Measurements from ENCODE around the gene PHOX2B.

The PHOX2B gene

GRCh38 chr4:41752081-41752836 is 3.7 kb upstream of the PHOX2B start:
- peaks cover 3% of the 10 kb centered on the region for H3K4me1 Mint-ChIP-seq (ENCODE audit: low read depth)
- H3K27me3 Mint-ChIP-seq: peaks cover 81% of the 10 kb centered on the region
- H3K9me3 Mint-ChIP-seq: no peaks in the 10 kb centered on the region
- H3K4me3 Mint-ChIP-seq: no peak overlapping the region
- H3K27ac Mint-ChIP-seq: no peak overlapping the region
- no peaks in the 10 kb centered on the region for H3K36me3 Mint-ChIP-seq (ENCODE audit: low read depth)

- peaks cover 3% of the 10 kb centered on the region for H3K4me1 Mint-ChIP-seq (ENCODE audit: low read depth)
- H3K4me3 Mint-ChIP-seq: no peak overlapping the region
- H3K36me3 Mint-ChIP-seq (ENCODE audit: low read depth): no peaks in the 10 kb centered on the region
- no peak overlapping the region for H3K27ac Mint-ChIP-seq
- H3K27me3 Mint-ChIP-seq: peaks cover 88% of the 10 kb centered on the region
- no peaks in the 10 kb centered on the region for H3K9me3 Mint-ChIP-seq
These were observed 3.0 kb upstream of the PHOX2B start for GRCh38 chr4:41751449-41752061.

GRCh38 chr4:41750626-41751448 is 2.3 kb upstream of the PHOX2B start:
- H3K4me1 Mint-ChIP-seq (ENCODE audit: low read depth): peaks cover 3% of the 10 kb centered on the region
- no peak overlapping the region for H3K4me3 Mint-ChIP-seq
- no peak overlapping the region for H3K27ac Mint-ChIP-seq
- H3K9me3 Mint-ChIP-seq: no peaks in the 10 kb centered on the region
- peaks cover 93% of the 10 kb centered on the region for H3K27me3 Mint-ChIP-seq
- H3K36me3 Mint-ChIP-seq (ENCODE audit: low read depth): peaks cover 4% of the 10 kb centered on the region

- H3K27ac Mint-ChIP-seq: no peak overlapping the region
- H3K27me3 Mint-ChIP-seq: peaks cover 89% of the 10 kb centered on the region
- no peak overlapping the region for H3K4me3 Mint-ChIP-seq
- peaks cover 4% of the 10 kb centered on the region for H3K36me3 Mint-ChIP-seq (ENCODE audit: low read depth)
- H3K9me3 Mint-ChIP-seq: no peaks in the 10 kb centered on the region
- H3K4me1 Mint-ChIP-seq (ENCODE audit: low read depth): peaks cover 3% of the 10 kb centered on the region
These were observed 1.6 kb upstream of the PHOX2B start for GRCh38 chr4:41750121-41750625.

- Mint-ChIP-seq H3K27me3 (peaks cover 90% of the 10 kb centered on the region), H3K9me3 (no peaks in the 10 kb centered on the region), H3K36me3 (ENCODE audit: low read depth) (peaks cover 6% of the 10 kb centered on the region), H3K4me1 (ENCODE audit: low read depth) (peaks cover 4% of the 10 kb centered on the region), H3K4me3 (no peak overlapping the region), H3K27ac (no peak overlapping the region)
These were observed 1.1 kb upstream of the PHOX2B start for GRCh38 chr4:41749631-41750039.

- H3K4me1 Mint-ChIP-seq (ENCODE audit: low read depth): peaks cover 9% of the 10 kb centered on the region
- no peaks in the 10 kb centered on the region for H3K9me3 Mint-ChIP-seq
- H3K27me3 Mint-ChIP-seq: peaks cover 85% of the 10 kb centered on the region
- peaks cover 12% of the 10 kb centered on the region for H3K36me3 Mint-ChIP-seq (ENCODE audit: low read depth)
- H3K4me3 Mint-ChIP-seq: no peak overlapping the region
- H3K27ac Mint-ChIP-seq: no peak overlapping the region
These were observed 403 bp downstream of the PHOX2B start for GRCh38 chr4:41748074-41748570.

- no peak overlapping the region for H3K27ac Mint-ChIP-seq
- H3K9me3 Mint-ChIP-seq: no peaks in the 10 kb centered on the region
- peaks cover 12% of the 10 kb centered on the region for H3K36me3 Mint-ChIP-seq (ENCODE audit: low read depth)
- H3K4me1 Mint-ChIP-seq (ENCODE audit: low read depth): peaks cover 9% of the 10 kb centered on the region
- peaks cover 84% of the 10 kb centered on the region for H3K27me3 Mint-ChIP-seq
- no peak overlapping the region for H3K4me3 Mint-ChIP-seq
These were observed 1.1 kb downstream of the PHOX2B start for GRCh38 chr4:41747230-41748055.

GRCh38 chr4:41746440-41747229 is 1.9 kb downstream of the PHOX2B start:
- Mint-ChIP-seq H3K4me3 (no peak overlapping the region), H3K9me3 (peaks cover 3% of the 10 kb centered on the region), H3K4me1 (ENCODE audit: low read depth) (peaks cover 9% of the 10 kb centered on the region), H3K36me3 (ENCODE audit: low read depth) (peaks cover 12% of the 10 kb centered on the region), H3K27me3 (peaks cover 82% of the 10 kb centered on the region), H3K27ac (no peak overlapping the region)

- H3K36me3 Mint-ChIP-seq (ENCODE audit: low read depth): peaks cover 12% of the 10 kb centered on the region
- peaks cover 9% of the 10 kb centered on the region for H3K4me1 Mint-ChIP-seq (ENCODE audit: low read depth)
- H3K27me3 Mint-ChIP-seq: peaks cover 83% of the 10 kb centered on the region
These were observed 2.5 kb downstream of the PHOX2B start for GRCh38 chr4:41746025-41746439.

GRCh38 chr4:41745292-41746024 is 3.1 kb downstream of the PHOX2B start:
- Mint-ChIP-seq H3K36me3 (ENCODE audit: low read depth) (peaks cover 12% of the 10 kb centered on the region), H3K9me3 (peaks cover 3% of the 10 kb centered on the region), H3K4me1 (ENCODE audit: low read depth) (peaks cover 9% of the 10 kb centered on the region), H3K4me3 (no peak overlapping the region), H3K27ac (no peak overlapping the region), H3K27me3 (peaks cover 82% of the 10 kb centered on the region)

More at GRCh38 chr4:41746025-41746439, 2.5 kb downstream of the PHOX2B start:
- H3K27ac Mint-ChIP-seq: no peak overlapping the region
- H3K4me3 Mint-ChIP-seq: no peak overlapping the region
- peaks cover 3% of the 10 kb centered on the region for H3K9me3 Mint-ChIP-seq

- Mint-ChIP-seq H3K27me3 (peaks cover 77% of the 10 kb centered on the region), H3K27ac (no peak overlapping the region), H3K4me1 (ENCODE audit: low read depth) (peaks cover 9% of the 10 kb centered on the region), H3K4me3 (no peak overlapping the region), H3K36me3 (ENCODE audit: low read depth) (peaks cover 12% of the 10 kb centered on the region), H3K9me3 (peaks cover 3% of the 10 kb centered on the region)
These were observed 3.8 kb downstream of the PHOX2B start for GRCh38 chr4:41744572-41745291.

GRCh38 chr4:41741354-41741753 is 7.2 kb downstream of the PHOX2B start:
- peaks cover 5% of the 10 kb centered on the region for H3K4me1 Mint-ChIP-seq (ENCODE audit: low read depth)
- H3K27me3 Mint-ChIP-seq: peaks cover 47% of the 10 kb centered on the region
- no peak overlapping the region for H3K4me3 Mint-ChIP-seq
- peaks cover 3% of the 10 kb centered on the region for H3K9me3 Mint-ChIP-seq
- H3K27ac Mint-ChIP-seq: no peak overlapping the region
- peaks cover 11% of the 10 kb centered on the region for H3K36me3 Mint-ChIP-seq (ENCODE audit: low read depth)
